ENCODE results near the gene GALNT10.
A peak's percentile ranks its signal among the peaks of the same experiment; 100 is the strongest.
"Not testable (repeated sequence)": the region's sequence is repeated elsewhere in the genome, so short reads cannot be mapped to it uniquely, and the experiment has no call there.

The GALNT10 gene

GRCh38 chr5:154190595-154191304, at the start of gene GALNT10:
TSS of gene GALNT10 (plus strand) at chr5:154190733. CDS start at chr5:154190867, 134 bp downstream.
- DNase-seq (ENCODE audit: low read depth), result peak; percentile 58

- DNase-seq (ENCODE audit: low read depth), result no peak
Observed at GRCh38 chr5:154141745-154142221, 48.8 kb upstream of the GALNT10 start.

- DNase-seq (ENCODE audit: low read depth), result no peak
Observed at GRCh38 chr5:154143211-154143641, 47.3 kb upstream of the GALNT10 start.

- DNase-seq (ENCODE audit: low read depth), result no peak
Observed at GRCh38 chr5:154145268-154145667, 45.3 kb upstream of the GALNT10 start.

- no peak for DNase-seq (ENCODE audit: low read depth)
Observed at GRCh38 chr5:154146409-154146808, 44.1 kb upstream of the GALNT10 start.

GRCh38 chr5:154147666-154148065, 42.9 kb upstream of the GALNT10 start:
- no peak for DNase-seq (ENCODE audit: low read depth)

- DNase-seq (ENCODE audit: low read depth), result not testable (repeated sequence)
Observed at GRCh38 chr5:154150471-154150870, 40.1 kb upstream of the GALNT10 start.

GRCh38 chr5:154157483-154158378, 32.8 kb upstream of the GALNT10 start:
- no peak for DNase-seq (ENCODE audit: low read depth)

- DNase-seq (ENCODE audit: low read depth), result no peak
Observed at GRCh38 chr5:154158379-154158737, 32.2 kb upstream of the GALNT10 start.

GRCh38 chr5:154159343-154159742, 31.2 kb upstream of the GALNT10 start:
- no peak for DNase-seq (ENCODE audit: low read depth)

- no peak for DNase-seq (ENCODE audit: low read depth)
Observed at GRCh38 chr5:154162539-154163151, 27.9 kb upstream of the GALNT10 start.

GRCh38 chr5:154163327-154164248, 26.9 kb upstream of the GALNT10 start:
- no peak for DNase-seq (ENCODE audit: low read depth)

- no peak for DNase-seq (ENCODE audit: low read depth)
Observed at GRCh38 chr5:154164249-154164581, 26.3 kb upstream of the GALNT10 start.

- no peak for DNase-seq (ENCODE audit: low read depth)
Observed at GRCh38 chr5:154165886-154166285, 24.6 kb upstream of the GALNT10 start.

GRCh38 chr5:154166901-154167791, 23.4 kb upstream of the GALNT10 start:
- no peak for DNase-seq (ENCODE audit: low read depth)

- DNase-seq (ENCODE audit: low read depth), result no peak
Observed at GRCh38 chr5:154168395-154168794, 22.1 kb upstream of the GALNT10 start.

- no peak for DNase-seq (ENCODE audit: low read depth)
Observed at GRCh38 chr5:154172785-154173184, 17.7 kb upstream of the GALNT10 start.

- no peak for DNase-seq (ENCODE audit: low read depth)
Observed at GRCh38 chr5:154174091-154174490, 16.4 kb upstream of the GALNT10 start.

- DNase-seq (ENCODE audit: low read depth), result no peak
Observed at GRCh38 chr5:154176181-154176580, 14.4 kb upstream of the GALNT10 start.

GRCh38 chr5:154178661-154179060, 11.9 kb upstream of the GALNT10 start:
- DNase-seq (ENCODE audit: low read depth), result no peak
